ENCODE measurements around the gene AKR1A1. TPM values are rescaled to one million over a fixed set of nuclear protein-coding genes. Genes with fewer than 3 reads are reported as not detected.
A peak's percentile ranks its signal among the peaks of the same experiment; 100 is the strongest.

The AKR1A1 gene
- total RNA-seq, 8 experiments from 2014 or later = 88.1 to 272 (median 151) TPM

DNA sequence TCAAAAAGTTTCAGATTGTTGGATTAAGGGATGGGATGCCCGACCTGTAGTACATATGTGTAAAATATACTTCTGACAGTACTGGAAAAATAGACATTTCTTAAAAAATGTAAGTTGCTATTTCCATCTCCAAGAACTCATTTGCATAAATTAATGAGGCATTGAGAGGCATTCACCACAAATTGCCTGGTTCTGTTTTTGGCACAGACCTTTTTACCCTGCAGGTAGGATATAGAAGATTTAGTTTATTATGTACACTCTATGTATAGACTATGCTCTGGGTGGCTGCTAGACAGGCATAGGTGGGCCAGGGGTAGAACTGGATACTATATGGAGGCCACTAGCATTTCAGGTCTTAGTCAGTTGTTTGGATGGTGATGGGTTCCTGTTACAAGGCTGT is 65.3 kb downstream of the AKR1A1 start:
- Histone ChIP-seq H3K4me3 (no peak overlapping the region), H3K27ac (no peak overlapping the region), H3K4me1 (replicated peaks in 1 of 2) (no peaks in the 10 kb centered on the region)
- ATAC-seq (replicated peaks in 6 of 8) = no peak
- WGBS, 10 experiments = 44 to 100% (median 100%) methylated on average over 1 of the region's 1 CpG
- in situ Hi-C loops (cut with MboI; ENCODE audit: low pct_unique_long_range_greater_than_20kb in 2 of 9, low sequenced_read_pairs in 9 of 9, unreplicated experiment in 9 of 9) = no loop called here

DNA sequence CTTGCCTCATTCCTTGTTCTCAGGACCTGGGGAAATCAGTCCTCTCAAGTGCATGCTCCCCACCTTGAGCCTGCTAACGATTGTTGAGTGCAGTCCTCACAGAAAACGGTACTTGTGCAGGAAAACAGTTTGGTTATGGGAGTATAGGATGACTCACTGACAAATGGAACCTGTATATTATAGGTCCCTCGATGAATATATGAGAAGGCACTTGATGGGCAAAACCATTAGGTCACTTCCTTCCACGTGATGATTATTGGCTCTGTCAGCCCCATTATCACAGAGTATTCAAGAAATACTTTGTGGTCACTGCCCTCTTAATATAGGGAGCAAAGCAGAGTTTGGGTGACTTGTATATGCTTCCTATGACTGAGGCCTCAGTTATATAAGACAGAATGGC is 67.0 kb downstream of the AKR1A1 start:
- WGBS, 10 experiments = 25 to 100% (median 92%) methylated on average over 1 to 4 of the region's 4 CpGs; no CpG with 5 or more reads in 1 of the 10 experiments
- peak in 3 of 8 experiments; percentile 30 to 71 (median 53) for ATAC-seq (replicated peaks in 6 of 8)
- in situ Hi-C loops (cut with MboI; ENCODE audit: low pct_unique_long_range_greater_than_20kb in 2 of 9, low sequenced_read_pairs in 9 of 9, unreplicated experiment in 9 of 9) = no loop called here
- Histone ChIP-seq H3K27ac (no peak overlapping the region), H3K4me1 (replicated peaks in 1 of 2) (no peaks in the 10 kb centered on the region), H3K4me3 (no peak overlapping the region)

DNA sequence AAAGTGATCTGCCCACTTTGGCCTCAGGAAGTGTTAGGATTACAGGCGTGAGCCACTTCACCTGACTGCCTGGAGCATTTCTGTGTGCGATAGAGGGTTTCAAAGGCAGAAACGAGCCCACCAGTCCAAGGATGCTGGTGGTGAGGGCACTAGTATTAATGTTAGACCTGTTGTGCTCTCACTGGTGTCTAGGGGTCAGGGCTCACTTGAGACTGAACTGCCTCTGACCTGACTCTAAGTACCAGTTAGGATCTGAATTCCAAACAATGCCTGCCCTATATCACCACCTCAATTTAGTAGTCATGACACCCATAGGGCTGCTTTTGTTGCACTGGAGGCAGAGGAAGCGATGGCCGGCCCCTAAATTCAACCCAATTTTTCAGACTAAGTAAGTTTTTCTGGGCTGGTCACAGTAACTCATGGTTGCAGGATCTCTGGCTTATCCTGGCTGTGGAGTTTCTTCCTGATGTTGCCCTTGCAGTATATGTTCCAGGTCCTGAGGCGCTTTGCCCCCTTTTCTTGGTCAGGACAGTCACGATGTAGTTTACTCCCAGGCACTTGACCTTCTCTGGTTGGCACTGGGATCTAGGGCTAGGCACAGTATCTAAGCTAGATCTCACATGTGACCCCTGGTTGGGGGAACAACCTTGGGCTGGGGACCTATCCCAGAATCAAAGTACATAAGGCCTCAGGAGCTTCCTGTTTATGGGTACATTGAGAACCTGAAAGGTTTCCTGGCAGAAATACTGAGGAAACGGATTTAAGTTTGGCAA is 68.7 kb downstream of the AKR1A1 start:
- ATAC-seq (replicated peaks in 6 of 8) = no peak
- no peaks in the 10 kb centered on the region for H3K4me1 ChIP-seq (replicated peaks in 1 of 2)
- in situ Hi-C loops (cut with MboI; ENCODE audit: low pct_unique_long_range_greater_than_20kb in 2 of 9, low sequenced_read_pairs in 9 of 9, unreplicated experiment in 9 of 9) = no loop called here
- H3K27ac ChIP-seq = no peak overlapping the region
- 66 to 100% (median 82%) methylated on average over 1 to 7 of the region's 8 CpGs; no CpG with 5 or more reads in 1 of the 10 experiments for WGBS, 10 experiments
- no peak overlapping the region for H3K4me3 ChIP-seq

Other genes starting within 250 kb of the AKR1A1 start
- 10 to 100 TPM in 4 of 8 experiments, 1 to 10 TPM in 3, under 1 TPM in 1; 0.64 to 35.9 (median 9.5) TPM for gene HPDL, start 223.9 kb upstream of the AKR1A1 start, total RNA-seq
- 10 to 100 TPM in 7 of 8 experiments, 1 to 10 TPM in 1; 8.1 to 22.4 (median 12.2) TPM for gene TOE1, start 210.7 kb upstream of the AKR1A1 start, total RNA-seq
- 10 to 100 TPM; 16.5 to 35.8 (median 25.9) TPM for gene MUTYH, start 210.4 kb upstream of the AKR1A1 start, total RNA-seq
- gene TESK2, start 59.7 kb upstream of the AKR1A1 start, total RNA-seq = 10 to 100 TPM in 1 of 8 experiments, 1 to 10 TPM in 7; 1.1 to 17.3 (median 2.0) TPM
- gene CCDC163, start 50.8 kb upstream of the AKR1A1 start, total RNA-seq = 1 to 10 TPM in 7 of 8 experiments, under 1 TPM in 1; 0.76 to 5.5 (median 2.6) TPM
- gene MMACHC, start 50.5 kb upstream of the AKR1A1 start, total RNA-seq = 10 to 100 TPM in 2 of 8 experiments, 1 to 10 TPM in 6; 3.7 to 12.7 (median 5.3) TPM
- gene PRDX1, start 28.9 kb upstream of the AKR1A1 start, total RNA-seq = 1,000 to 10,000 TPM in 1 of 8 experiments, 100 to 1,000 TPM in 7; 245 to 1,200 (median 476) TPM
- gene NASP, start 33.2 kb downstream of the AKR1A1 start, total RNA-seq = 100 to 1,000 TPM in 5 of 8 experiments, 10 to 100 TPM in 3; 34.6 to 392 (median 116) TPM
- gene CCDC17, start 73.2 kb downstream of the AKR1A1 start, total RNA-seq = 1 to 10 TPM in 5 of 8 experiments, under 1 TPM in 3; 0.15 to 4.8 (median 1.2) TPM
- 100 to 1,000 TPM in 2 of 8 experiments, 10 to 100 TPM in 6; 63.0 to 112 (median 84.4) TPM for gene GPBP1L1, start 135.7 kb downstream of the AKR1A1 start, total RNA-seq
- 10 to 100 TPM; 25.2 to 49.4 (median 41.1) TPM for gene TMEM69, start 137.4 kb downstream of the AKR1A1 start, total RNA-seq
- 10 to 100 TPM in 7 of 8 experiments, 1 to 10 TPM in 1; 7.9 to 16.3 (median 14.2) TPM for gene IPP, start 199.8 kb downstream of the AKR1A1 start, total RNA-seq

All from motor neuron (in vitro differentiated cells).